HuH-7 (cell line): ENCODE data around the gene CHRD.
"Not testable (repeated sequence)": the region's sequence is repeated elsewhere in the genome, so short reads cannot be mapped to it uniquely, and the experiment has no call there.

Experiments used
- DNase-seq: peaks from one replicate; pipeline ENCODE4 v3.0.0; 2011; ENCODE audit warnings: low spot score

CHRD gene

GRCh38 chr3:184417619-184418327 is 37.9 kb downstream of the CHRD start:
- DNase-seq = peak; percentile 72

- no peak for DNase-seq
Observed at GRCh38 chr3:184419171-184419570, 39.3 kb downstream of the CHRD start.

GRCh38 chr3:184423561-184423960 is 43.7 kb downstream of the CHRD start:
- DNase-seq = no peak

DNA sequence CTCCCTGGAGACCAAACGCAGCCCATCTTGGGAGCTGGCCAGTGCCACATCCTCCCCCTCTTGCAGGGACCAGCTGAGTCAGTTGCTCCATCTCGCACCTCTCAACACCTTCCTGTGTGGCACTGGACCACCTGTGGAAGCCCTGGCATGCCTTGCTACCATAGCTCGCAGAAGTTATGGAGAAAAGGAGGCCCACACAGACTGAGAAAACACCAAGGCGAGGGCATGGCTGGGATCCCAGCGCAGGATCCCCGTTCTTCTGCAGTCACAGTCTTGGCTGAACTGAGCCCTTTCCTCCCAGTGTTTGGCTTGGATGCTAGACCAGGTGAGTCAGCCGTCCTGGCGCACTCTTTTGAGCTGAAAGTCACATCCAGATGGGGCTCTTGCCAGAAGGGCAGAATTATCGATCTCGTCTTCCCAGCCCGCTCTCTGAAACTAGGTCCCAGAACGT is 46.9 kb downstream of the CHRD start:
- no peak for DNase-seq

DNA sequence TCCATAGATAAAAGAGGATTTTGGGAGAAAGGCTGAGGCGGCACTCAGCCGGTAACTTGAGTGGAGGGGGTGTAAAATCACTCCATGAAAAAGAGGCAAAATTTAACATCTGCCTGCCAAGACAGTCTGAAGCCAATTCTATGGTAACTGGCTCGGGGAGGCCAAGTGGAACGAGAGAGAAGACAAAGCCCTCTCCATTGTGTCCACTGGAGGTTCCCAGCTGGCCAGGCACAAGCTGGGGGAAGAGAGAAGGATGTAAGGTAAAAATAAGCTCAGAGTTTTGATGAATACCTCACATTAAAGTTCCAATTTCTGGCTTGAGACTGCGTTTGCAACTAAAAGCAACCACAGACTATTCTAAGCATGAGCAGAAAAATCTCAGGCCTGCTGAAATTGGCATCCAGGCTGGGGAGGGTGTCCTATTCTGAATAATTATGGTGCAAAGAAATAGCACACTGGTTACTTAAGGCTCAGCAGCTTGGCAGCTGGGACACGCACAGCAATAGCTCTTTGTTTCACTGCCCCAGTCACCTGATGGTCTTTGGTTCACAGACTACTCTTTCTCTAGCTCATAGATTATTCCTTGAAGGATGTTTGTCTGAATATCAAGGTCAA is 48.8 kb downstream of the CHRD start:
- no peak for DNase-seq

DNA sequence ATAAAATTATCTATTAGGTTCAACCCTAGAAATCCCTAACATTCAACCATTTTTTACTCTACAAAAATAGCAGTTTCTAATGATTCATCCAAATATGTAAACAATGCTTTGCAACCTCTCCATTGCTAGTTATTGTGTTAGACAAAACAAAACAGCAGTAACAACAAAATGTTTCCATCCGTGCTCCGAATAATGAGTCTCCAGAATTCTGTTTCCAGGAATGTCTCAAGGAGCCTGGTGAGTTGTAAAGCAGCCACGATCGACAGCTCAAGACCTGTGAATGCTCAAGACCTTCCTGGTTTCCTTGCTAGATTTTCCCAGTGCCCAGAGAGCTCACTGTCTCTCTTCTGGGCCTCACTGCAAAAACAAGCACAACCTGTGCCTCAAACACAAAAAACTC is 49.9 kb downstream of the CHRD start:
- no peak for DNase-seq

- DNase-seq = no peak
Observed at GRCh38 chr3:184430940-184431339, 51.1 kb downstream of the CHRD start.

DNA sequence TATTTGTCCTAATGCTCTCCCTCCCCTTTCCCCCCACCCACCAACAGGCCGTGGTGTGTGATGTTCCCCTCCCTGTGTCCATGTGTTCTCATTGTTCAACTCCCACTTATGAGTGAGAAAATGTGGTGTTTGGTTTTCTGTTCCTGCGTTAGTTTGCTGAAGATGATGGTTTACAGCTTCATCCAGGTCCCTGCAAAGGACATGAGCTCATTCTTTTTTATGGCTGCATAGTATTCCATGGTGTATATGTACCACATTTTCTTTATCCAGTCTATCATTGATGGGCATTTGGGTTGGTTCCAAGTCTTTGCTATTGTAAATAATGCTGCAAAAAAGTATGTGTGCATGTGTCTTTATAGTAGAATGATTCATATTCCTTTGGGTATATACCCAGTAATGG is 53.3 kb downstream of the CHRD start:
- not testable (repeated sequence) for DNase-seq

- no peak for DNase-seq
Observed at GRCh38 chr3:184439096-184439495, 59.2 kb downstream of the CHRD start.
